ENCODE data around the gene CFHR4.
"Not testable (repeated sequence)": the region's sequence is repeated elsewhere in the genome, so short reads cannot be mapped to it uniquely, and the experiment has no call there.

The CFHR4 gene

GRCh38 chr1:196866974-196867373 is 20.9 kb upstream of the CFHR4 start:
- H3K4me3 ChIP-seq (ENCODE audit: low read length) = no peak overlapping the region
- TF ChIP-seq CTCF (conservative IDR thresholded peaks at IDR 0.05; ENCODE audit: low read depth, low read length) = no peak

DNA sequence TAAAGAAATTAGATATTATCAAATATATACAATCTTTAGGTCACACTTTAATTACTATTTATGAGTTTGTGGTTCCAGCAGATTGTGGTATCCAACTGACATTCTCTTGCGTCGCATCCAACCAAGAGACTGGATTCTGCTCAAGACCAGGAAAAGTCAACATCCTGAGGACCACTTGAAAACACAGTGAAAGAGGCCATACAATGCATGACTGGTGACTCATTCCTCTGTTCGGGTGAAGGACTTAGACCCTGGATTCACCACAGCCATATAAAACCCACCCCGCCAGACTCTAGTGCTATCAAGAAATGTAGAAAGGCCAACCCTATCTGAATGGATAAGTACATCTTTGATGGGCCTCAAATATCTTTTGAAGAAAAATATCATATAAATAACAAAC is 14.5 kb upstream of the CFHR4 start:
- no peak overlapping the region for H3K4me3 ChIP-seq (ENCODE audit: low read length)
- no peak for DNase-seq (ENCODE audit: low read depth)
- no peak for TF ChIP-seq CTCF (conservative IDR thresholded peaks at IDR 0.05; ENCODE audit: low read depth, low read length)

More at GRCh38 chr1:196866974-196867373, 20.9 kb upstream of the CFHR4 start:
- DNase-seq (ENCODE audit: low read depth) = no peak

GRCh38 chr1:196875935-196876334 is 11.9 kb upstream of the CFHR4 start:
- TF ChIP-seq CTCF (conservative IDR thresholded peaks at IDR 0.05; ENCODE audit: low read depth, low read length) = no peak
- no peak for DNase-seq (ENCODE audit: low read depth)
- no peak overlapping the region for H3K4me3 ChIP-seq (ENCODE audit: low read length)

GRCh38 chr1:196877964-196878363 is 9.9 kb upstream of the CFHR4 start:
- peak; percentile 16 for TF ChIP-seq CTCF (conservative IDR thresholded peaks at IDR 0.05; ENCODE audit: low read depth, low read length)
- peak; percentile 13 for DNase-seq (ENCODE audit: low read depth)
- H3K4me3 ChIP-seq (ENCODE audit: low read length) = peak overlapping the region; percentile 61

GRCh38 chr1:196886560-196886959 is 1.3 kb upstream of the CFHR4 start:
- not testable (repeated sequence) for DNase-seq (ENCODE audit: low read depth); H3K4me3 ChIP-seq (ENCODE audit: low read length)

DNA sequence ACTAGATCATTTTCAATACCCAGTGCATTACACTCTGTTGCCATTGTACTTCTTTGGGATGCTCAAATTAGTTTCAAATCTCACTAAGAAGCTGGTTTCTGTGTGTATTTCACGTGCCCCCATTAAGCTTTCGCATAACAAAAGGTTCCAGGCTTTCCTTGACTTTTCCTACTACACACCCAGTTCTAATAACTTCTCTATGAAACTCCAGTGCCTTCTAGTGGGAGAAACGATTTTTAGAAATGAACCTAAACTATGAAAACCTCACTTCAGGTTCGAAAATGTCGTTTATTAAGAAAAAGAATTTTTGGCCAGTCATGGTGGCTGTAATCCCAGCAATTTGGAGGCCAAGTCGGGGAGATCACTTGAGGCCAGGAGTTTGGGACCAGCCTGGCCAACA is 2.8 kb downstream of the CFHR4 start:
- no peak for DNase-seq (ENCODE audit: low read depth)
- no peak for TF ChIP-seq CTCF (conservative IDR thresholded peaks at IDR 0.05; ENCODE audit: low read depth, low read length)

DNA sequence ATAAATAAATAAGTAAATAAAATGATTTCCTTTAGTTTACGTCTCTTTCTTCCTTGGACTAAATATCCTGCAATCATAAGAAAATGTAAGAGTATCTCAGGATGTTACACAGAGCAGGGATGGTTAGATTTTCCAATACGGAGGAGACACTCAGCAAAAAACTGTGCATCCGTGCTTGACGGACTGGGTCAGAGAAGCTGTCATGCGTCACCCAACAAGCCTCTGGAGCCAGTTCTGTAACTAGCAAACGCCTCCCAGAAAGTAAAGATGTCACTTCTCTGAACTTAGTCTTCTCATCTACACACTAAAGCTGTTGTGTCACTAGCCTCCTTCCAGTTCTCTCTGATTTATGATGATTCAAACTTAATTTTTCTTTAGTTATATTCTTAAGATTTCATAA is 3.4 kb downstream of the CFHR4 start:
- no peak for DNase-seq (ENCODE audit: low read depth)
- no peak for TF ChIP-seq CTCF (conservative IDR thresholded peaks at IDR 0.05; ENCODE audit: low read depth, low read length)

More for the DNA sequence above, 2.8 kb downstream of the CFHR4 start:
- no peak overlapping the region for H3K4me3 ChIP-seq (ENCODE audit: low read length)

GRCh38 chr1:196896355-196896754 is 8.5 kb downstream of the CFHR4 start:
- no peak for TF ChIP-seq CTCF (conservative IDR thresholded peaks at IDR 0.05; ENCODE audit: low read depth, low read length)
- no peak overlapping the region for H3K4me3 ChIP-seq (ENCODE audit: low read length)
- DNase-seq (ENCODE audit: low read depth) = no peak

More for the DNA sequence above, 3.4 kb downstream of the CFHR4 start:
- no peak overlapping the region for H3K4me3 ChIP-seq (ENCODE audit: low read length)
